ENCODE measurements around the gene ZFAND6.

The ZFAND6 gene

GRCh38 chr15:80171787-80172186 lies 112.3 kb downstream of the ZFAND6 start:
- no peak for DNase-seq (ENCODE audit: low read depth)

- DNase-seq (ENCODE audit: low read depth): no peak
Observed at GRCh38 chr15:80172401-80172800, 112.9 kb downstream of the ZFAND6 start.

- DNase-seq (ENCODE audit: low read depth): peak; percentile 49
Observed at GRCh38 chr15:80173022-80173759, 113.7 kb downstream of the ZFAND6 start.

- no peak for DNase-seq (ENCODE audit: low read depth)
Observed at GRCh38 chr15:80174017-80174746, 114.7 kb downstream of the ZFAND6 start.

GRCh38 chr15:80175436-80175835 lies 116.0 kb downstream of the ZFAND6 start:
- DNase-seq (ENCODE audit: low read depth): no peak

GRCh38 chr15:80176443-80176842 lies 117.0 kb downstream of the ZFAND6 start:
- no peak for DNase-seq (ENCODE audit: low read depth)

- DNase-seq (ENCODE audit: low read depth): no peak
Observed at GRCh38 chr15:80177156-80177555, 117.7 kb downstream of the ZFAND6 start.

GRCh38 chr15:80179025-80179759 lies 119.7 kb downstream of the ZFAND6 start:
- no peak for DNase-seq (ENCODE audit: low read depth)

- DNase-seq (ENCODE audit: low read depth): no peak
Observed at GRCh38 chr15:80179935-80180334, 120.5 kb downstream of the ZFAND6 start.

GRCh38 chr15:80180468-80180867 lies 121.0 kb downstream of the ZFAND6 start:
- no peak for DNase-seq (ENCODE audit: low read depth)

- no peak for DNase-seq (ENCODE audit: low read depth)
Observed at GRCh38 chr15:80180986-80181385, 121.5 kb downstream of the ZFAND6 start.

- no peak for DNase-seq (ENCODE audit: low read depth)
Observed at GRCh38 chr15:80182611-80183261, 123.3 kb downstream of the ZFAND6 start.

GRCh38 chr15:80183306-80183705 lies 123.8 kb downstream of the ZFAND6 start:
- no peak for DNase-seq (ENCODE audit: low read depth)

- DNase-seq (ENCODE audit: low read depth): no peak
Observed at GRCh38 chr15:80183886-80184285, 124.4 kb downstream of the ZFAND6 start.

- DNase-seq (ENCODE audit: low read depth): no peak
Observed at GRCh38 chr15:80184554-80184953, 125.1 kb downstream of the ZFAND6 start.

GRCh38 chr15:80185152-80185551 lies 125.7 kb downstream of the ZFAND6 start:
- no peak for DNase-seq (ENCODE audit: low read depth)

- DNase-seq (ENCODE audit: low read depth): no peak
Observed at GRCh38 chr15:80186066-80186465, 126.6 kb downstream of the ZFAND6 start.

GRCh38 chr15:80186597-80186996 lies 127.1 kb downstream of the ZFAND6 start:
- no peak for DNase-seq (ENCODE audit: low read depth)
